Amniotic epithelial cell (primary cell): ENCODE results near the gene RBBP8NL.
A peak's percentile ranks its signal among the peaks of the same experiment; 100 is the strongest.

Experiments
- DNase-seq: peaks from one replicate; pipeline ENCODE4 v3.0.0-alpha.2; 2010; ENCODE audit warnings: low read depth

RBBP8NL gene

GRCh38 chr20:62420846-62421715, 6.3 kb downstream of the RBBP8NL start:
- DNase-seq, result no peak

- no peak for DNase-seq
These were observed 7.6 kb downstream of the RBBP8NL start for GRCh38 chr20:62419759-62420158.

- DNase-seq, result no peak
These were observed 8.4 kb downstream of the RBBP8NL start for GRCh38 chr20:62418709-62419487.

GRCh38 chr20:62417981-62418708, 9.2 kb downstream of the RBBP8NL start:
- no peak for DNase-seq

GRCh38 chr20:62416651-62417637, 10.4 kb downstream of the RBBP8NL start:
- DNase-seq, result no peak

- DNase-seq, result no peak
These were observed 11.8 kb downstream of the RBBP8NL start for GRCh38 chr20:62415354-62416111.

- no peak for DNase-seq
These were observed 13.3 kb downstream of the RBBP8NL start for GRCh38 chr20:62413896-62414481.

- DNase-seq, result no peak
These were observed 14.2 kb downstream of the RBBP8NL start for GRCh38 chr20:62413025-62413570.

- DNase-seq, result no peak
These were observed 14.9 kb downstream of the RBBP8NL start for GRCh38 chr20:62412194-62413024.

GRCh38 chr20:62411479-62412193, 15.7 kb downstream of the RBBP8NL start:
- no peak for DNase-seq

GRCh38 chr20:62410746-62411478, 16.4 kb downstream of the RBBP8NL start:
- no peak for DNase-seq

GRCh38 chr20:62409931-62410745, 17.2 kb downstream of the RBBP8NL start:
- peak; percentile 39 for DNase-seq

GRCh38 chr20:62409086-62409853, 18.1 kb downstream of the RBBP8NL start:
- DNase-seq, result no peak

- no peak for DNase-seq
These were observed 18.7 kb downstream of the RBBP8NL start for GRCh38 chr20:62408640-62409039.

GRCh38 chr20:62408055-62408454, 19.3 kb downstream of the RBBP8NL start:
- no peak for DNase-seq
